Astrocyte (in vitro differentiated cells and primary cell): ENCODE measurements around the gene FBXO10.

Experiments
- CTCF ChIP-seq: IDR thresholded peaks from 2 replicates; pipeline ENCODE4 v1.5.1; 2011; ENCODE audit warnings: low read depth, mild to moderate bottlenecking, inconsistent platforms, low read length, moderate library complexity; ENCODE audit not compliant: insufficient read depth
- EZH2 ChIP-seq: IDR thresholded peaks from 2 replicates; pipeline ENCODE4 v1.6.1; 2012; ENCODE audit warnings: mild to moderate bottlenecking, low read length, inconsistent platforms; ENCODE audit not compliant: insufficient read depth

GRCh38 chr9:37517923-37518322 is 58.3 kb downstream of the FBXO10 start:
- no peak for TF ChIP-seq CTCF
- no peak for TF ChIP-seq EZH2
